ENCODE data around the gene SMLR1.

Gene SMLR1

GRCh38 chr6:130847001-130847910, 20.1 kb downstream of the SMLR1 start:
- DNase-seq (ENCODE audit: extremely low spot score, insufficient read length, low read depth) (no peak), FAIRE-seq (no peak)

GRCh38 chr6:130848945-130849344, 21.7 kb downstream of the SMLR1 start:
- peak; percentile 4 for DNase-seq (ENCODE audit: extremely low spot score, insufficient read length, low read depth)
- FAIRE-seq, result peak; percentile 54

GRCh38 chr6:130849594-130849993, 22.4 kb downstream of the SMLR1 start:
- DNase-seq (ENCODE audit: extremely low spot score, insufficient read length, low read depth), result no peak
- FAIRE-seq, result peak; percentile 29

GRCh38 chr6:130851026-130851425, 23.8 kb downstream of the SMLR1 start:
- DNase-seq (ENCODE audit: extremely low spot score, insufficient read length, low read depth) (no peak), FAIRE-seq (no peak)

GRCh38 chr6:130852844-130853554, 25.8 kb downstream of the SMLR1 start:
- no peak for DNase-seq (ENCODE audit: extremely low spot score, insufficient read length, low read depth)
- FAIRE-seq, result no peak

GRCh38 chr6:130853555-130854183, 26.5 kb downstream of the SMLR1 start:
- FAIRE-seq (no peak), DNase-seq (ENCODE audit: extremely low spot score, insufficient read length, low read depth) (no peak)

- DNase-seq (ENCODE audit: extremely low spot score, insufficient read length, low read depth) (no peak), FAIRE-seq (no peak)
These were observed 30.8 kb downstream of the SMLR1 start for GRCh38 chr6:130858054-130858453.

- no peak for FAIRE-seq
- no peak for DNase-seq (ENCODE audit: extremely low spot score, insufficient read length, low read depth)
These were observed 31.4 kb downstream of the SMLR1 start for GRCh38 chr6:130858498-130859160.

- no peak for FAIRE-seq
These were observed 32.1 kb downstream of the SMLR1 start for GRCh38 chr6:130859161-130859867.

GRCh38 chr6:130862370-130862769, 35.2 kb downstream of the SMLR1 start:
- no peak for FAIRE-seq
- no peak for DNase-seq (ENCODE audit: extremely low spot score, insufficient read length, low read depth)

More at GRCh38 chr6:130859161-130859867, 32.1 kb downstream of the SMLR1 start:
- no peak for DNase-seq (ENCODE audit: extremely low spot score, insufficient read length, low read depth)

- FAIRE-seq, result no peak
- DNase-seq (ENCODE audit: extremely low spot score, insufficient read length, low read depth), result no peak
These were observed 36.4 kb downstream of the SMLR1 start for GRCh38 chr6:130863415-130864230.

GRCh38 chr6:130864344-130864743, 37.1 kb downstream of the SMLR1 start:
- DNase-seq (ENCODE audit: extremely low spot score, insufficient read length, low read depth) (no peak), FAIRE-seq (no peak)

GRCh38 chr6:130865793-130866192, 38.6 kb downstream of the SMLR1 start:
- DNase-seq (ENCODE audit: extremely low spot score, insufficient read length, low read depth) (no peak), FAIRE-seq (no peak)

- FAIRE-seq (no peak), DNase-seq (ENCODE audit: extremely low spot score, insufficient read length, low read depth) (no peak)
These were observed 42.5 kb downstream of the SMLR1 start for GRCh38 chr6:130869681-130870080.

GRCh38 chr6:130870179-130870880, 43.1 kb downstream of the SMLR1 start:
- DNase-seq (ENCODE audit: extremely low spot score, insufficient read length, low read depth) (no peak), FAIRE-seq (no peak)

GRCh38 chr6:130872250-130873095, 45.3 kb downstream of the SMLR1 start:
- peak; percentile 20 for DNase-seq (ENCODE audit: extremely low spot score, insufficient read length, low read depth)
- FAIRE-seq, result peak; percentile 91

- FAIRE-seq (no peak), DNase-seq (ENCODE audit: extremely low spot score, insufficient read length, low read depth) (no peak)
These were observed 46.5 kb downstream of the SMLR1 start for GRCh38 chr6:130873746-130874145.

Measured in GM18507 (cell line).